ENCODE results near the gene REEP3.

The REEP3 gene

DNA sequence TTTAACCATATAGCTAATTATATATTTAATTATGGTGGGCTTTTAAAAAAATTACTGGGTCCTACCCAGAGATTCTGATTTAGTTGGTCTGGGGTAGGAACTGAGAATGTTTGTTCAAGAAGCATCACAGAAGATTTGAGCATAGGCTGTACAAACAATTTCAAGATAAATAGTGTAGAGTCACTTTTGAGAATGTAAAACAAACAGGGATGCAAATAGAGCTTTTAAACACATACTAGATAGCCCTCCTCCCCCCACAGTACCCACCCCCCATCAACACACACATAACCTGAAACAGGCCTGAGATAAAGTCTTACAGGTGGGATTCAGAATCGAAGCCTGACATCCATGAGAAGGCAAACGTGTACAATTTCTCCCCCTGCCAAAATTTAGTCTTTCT lies 15.6 kb upstream of the REEP3 start:
- DNase-seq, result no peak

DNA sequence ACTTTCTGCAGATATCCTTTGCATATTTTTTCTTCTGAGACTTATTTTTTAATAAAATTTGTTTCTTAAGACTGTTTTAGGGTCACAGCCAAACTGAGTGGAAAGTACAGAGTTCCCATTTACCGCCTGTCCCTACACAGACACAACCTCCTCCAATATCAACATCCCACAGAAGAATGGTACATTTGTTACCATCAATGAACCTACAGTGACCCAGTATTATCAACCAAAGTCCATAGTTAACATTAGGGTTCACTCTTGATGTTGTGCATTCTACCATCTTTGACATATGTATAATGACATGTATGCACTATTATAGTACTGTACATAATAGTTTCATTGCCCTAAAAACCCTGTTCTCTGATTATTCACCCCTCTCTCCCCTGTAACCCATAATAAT lies 14.6 kb upstream of the REEP3 start:
- DNase-seq, result no peak

DNA sequence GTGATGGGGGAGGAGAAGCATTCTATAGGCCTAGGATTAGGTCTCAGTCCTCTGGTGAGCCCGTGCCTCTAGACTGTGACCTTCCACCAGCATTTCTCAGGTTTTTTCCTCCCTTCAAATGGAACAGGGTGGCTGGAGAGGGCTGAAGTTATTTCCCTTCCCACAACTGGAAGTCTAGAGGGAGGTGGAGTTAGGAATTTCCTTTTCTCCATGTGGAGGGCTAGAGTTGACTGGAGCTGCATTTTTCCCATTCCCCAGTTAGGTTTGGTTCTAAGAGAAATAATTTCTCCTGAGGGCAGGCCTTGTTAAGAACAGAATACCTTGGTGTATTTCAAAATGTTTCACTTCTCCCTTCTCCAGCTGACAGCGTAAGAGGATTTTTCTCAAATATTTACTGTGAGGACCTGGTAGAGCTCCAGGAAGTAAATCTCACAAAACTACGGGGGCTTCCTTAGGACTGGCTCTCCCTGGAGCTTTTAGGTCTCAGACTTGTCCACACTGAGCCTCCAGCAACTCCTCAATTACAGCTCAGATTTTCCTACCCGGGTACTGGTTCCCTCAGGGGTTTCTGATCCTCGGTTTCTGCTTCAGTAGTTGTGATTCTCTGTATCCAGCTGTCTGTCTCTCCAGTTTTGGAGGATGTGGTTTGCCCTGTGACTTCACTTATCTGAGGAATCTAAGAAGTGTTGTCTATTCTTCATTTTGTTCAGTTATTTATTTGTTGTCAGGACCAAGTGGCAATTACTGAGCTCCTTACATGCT lies 6.0 kb upstream of the REEP3 start:
- DNase-seq, result no peak

DNA sequence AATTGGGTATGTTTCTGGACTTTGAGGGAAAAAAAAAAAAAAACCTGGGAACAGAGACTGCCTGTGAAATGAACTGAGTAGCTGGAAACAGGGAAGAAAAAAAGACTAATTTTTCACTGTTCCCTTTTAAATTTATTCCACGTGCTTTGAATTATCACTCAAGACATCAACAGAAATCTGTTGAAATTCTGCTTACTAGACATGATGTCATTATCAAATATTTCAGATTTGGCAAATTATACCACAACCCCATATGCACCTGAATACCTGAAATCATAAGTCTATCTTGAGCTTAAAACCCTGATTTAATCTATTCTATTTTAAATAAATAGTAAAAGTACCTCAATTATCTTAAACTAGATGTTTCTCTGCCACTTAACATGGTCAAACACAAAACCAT lies 5.0 kb upstream of the REEP3 start:
- no peak for DNase-seq

DNA sequence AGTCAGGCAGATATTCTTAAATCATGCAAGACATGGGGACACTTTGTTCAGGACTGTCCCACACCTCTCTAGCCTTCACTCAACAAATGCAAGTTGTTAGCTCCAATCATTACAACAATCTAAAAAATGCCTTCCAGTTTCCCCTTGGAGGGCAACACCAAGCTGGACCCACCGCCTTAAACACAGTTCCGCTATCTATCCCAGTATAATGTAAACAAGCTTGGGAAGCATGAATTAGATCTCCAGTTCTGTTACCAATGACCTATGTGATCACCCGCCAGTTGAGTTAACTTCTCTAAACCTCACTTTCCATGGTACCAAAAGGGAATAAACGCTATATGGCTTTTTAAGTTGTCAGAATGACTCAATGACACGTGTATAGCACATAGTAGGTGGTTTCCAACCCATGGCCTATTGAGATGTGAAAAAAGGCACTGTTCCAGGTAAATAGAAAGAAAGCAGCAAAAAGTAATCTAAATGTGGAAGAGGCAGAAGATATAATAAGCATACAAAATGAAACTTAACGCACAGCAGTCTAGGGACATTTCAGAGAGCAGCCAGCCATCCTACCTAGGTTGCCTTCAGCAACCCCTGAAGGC lies 2.4 kb upstream of the REEP3 start:
- no peak for DNase-seq

DNA sequence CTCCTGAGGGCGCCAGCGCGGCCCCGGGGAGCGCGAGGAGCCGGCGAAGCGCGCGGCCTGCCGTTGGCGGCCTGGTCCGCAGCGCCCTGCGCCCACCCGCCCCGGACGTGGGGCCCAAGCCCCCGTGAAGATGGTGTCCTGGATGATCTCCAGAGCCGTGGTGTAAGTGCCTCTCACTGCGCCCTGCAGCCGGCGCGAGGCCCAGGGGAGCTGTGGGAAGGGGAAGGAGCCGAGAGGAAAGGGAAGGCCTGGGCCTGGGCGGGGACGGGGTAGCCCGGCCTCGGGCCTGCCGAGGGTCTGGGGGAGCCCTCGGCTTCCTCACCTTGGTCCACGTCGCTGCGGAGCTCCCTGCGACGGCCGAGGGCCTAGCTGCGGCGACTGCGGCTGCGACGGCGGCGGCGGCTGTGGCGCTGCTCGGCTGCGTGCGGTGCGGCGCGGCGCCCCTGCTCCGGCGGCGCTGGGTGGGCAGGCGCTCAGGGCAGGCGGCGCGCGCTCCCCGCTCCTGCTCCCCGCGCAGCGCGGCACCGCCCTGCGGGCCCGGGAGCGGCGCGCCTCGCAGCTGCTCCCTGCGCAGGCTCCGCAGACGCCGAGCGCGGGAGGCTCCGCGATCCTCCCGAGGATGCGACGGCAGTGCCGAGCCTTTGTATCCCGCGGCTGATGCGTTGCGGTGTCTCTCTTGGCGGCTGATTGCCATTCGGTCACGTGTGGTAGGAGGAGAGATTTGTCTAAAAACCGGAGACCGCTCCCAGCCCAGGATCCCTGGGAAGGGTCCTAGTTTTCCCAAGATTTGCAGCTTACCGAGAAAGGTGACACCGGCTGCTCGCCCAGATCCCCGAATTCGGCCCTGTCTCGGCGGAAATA lies 445 bp downstream of the REEP3 start:
- peak in 53 of 56 donors; percentile 33 to 85 (median 74) for DNase-seq

DNA sequence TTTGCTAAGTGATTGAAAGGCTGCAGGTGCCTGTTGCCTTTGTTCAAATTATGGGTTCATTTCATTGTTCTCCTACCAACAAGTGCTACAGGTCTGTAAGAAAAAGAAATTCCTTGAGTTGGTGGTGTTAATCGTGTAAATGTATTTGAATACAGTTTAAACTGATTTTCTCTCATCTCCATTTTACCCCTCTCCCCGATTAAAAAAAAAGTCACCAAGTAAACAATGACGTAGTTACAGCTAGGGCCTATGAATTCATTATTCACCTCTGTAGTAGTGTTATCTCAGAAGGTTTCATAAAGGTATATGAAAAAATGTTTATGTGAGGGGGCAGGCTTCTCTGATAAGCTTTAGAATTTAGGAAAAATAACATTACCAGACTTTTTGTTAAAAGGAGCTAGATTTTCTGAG lies 1.1 kb downstream of the REEP3 start:
- no peak for DNase-seq

DNA sequence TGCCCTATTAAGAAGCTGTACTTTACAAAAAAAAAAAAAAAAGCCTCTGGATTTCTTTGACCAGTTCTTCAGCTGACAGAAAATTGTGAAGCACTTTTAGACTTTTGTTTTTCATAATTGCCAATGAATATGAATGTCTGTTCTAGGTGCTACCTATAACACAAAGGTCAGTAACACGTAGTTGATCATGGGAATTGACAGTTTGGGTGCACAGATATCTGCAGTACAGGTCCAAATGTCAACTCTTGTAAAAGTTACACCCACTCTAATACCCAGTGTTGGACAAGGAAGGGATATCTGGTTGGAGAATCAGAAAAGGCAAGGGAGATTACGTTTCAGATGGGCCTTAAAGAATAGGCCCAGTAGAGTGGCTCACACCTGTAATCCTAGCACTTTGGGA lies 1.8 kb downstream of the REEP3 start:
- no peak for DNase-seq

DNA sequence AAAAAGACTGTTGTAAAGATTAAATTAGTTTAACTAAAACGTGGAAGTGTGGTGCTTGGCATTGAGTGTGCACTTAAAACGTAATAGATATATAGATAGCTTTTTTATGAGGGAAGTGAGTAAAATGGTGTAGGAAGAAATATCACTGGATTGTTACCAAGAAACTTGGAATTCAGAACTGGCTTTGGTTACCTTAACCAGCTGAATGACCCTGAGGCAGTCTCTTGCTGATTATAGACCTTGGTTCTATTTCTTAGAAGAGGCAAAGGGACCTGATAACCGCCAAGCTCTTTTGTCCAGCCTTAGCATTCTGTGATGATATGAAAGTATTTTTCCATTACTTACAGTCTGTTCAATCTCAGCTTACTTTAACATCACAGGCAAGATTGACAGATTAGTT lies 3.8 kb downstream of the REEP3 start:
- no peak for DNase-seq

DNA sequence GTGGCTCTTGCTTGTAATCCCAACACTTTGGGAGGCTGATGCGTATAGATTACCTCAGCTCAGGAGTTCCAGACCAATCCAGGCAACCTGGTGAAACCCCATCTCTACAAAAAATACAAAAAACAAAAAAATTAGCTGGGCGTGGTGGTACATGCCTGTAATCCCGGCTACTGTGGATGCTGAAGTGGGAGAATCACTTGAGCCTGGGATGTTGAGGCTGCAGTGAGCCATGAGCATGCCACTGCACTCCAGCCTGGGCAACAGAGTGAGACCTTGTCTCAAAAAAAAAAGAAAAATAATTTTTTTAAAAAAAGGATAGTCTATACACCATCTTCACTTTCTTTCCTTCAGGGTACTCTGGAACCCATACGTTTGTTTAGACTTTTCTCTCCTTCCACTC lies 6.2 kb downstream of the REEP3 start:
- no peak for DNase-seq

DNA sequence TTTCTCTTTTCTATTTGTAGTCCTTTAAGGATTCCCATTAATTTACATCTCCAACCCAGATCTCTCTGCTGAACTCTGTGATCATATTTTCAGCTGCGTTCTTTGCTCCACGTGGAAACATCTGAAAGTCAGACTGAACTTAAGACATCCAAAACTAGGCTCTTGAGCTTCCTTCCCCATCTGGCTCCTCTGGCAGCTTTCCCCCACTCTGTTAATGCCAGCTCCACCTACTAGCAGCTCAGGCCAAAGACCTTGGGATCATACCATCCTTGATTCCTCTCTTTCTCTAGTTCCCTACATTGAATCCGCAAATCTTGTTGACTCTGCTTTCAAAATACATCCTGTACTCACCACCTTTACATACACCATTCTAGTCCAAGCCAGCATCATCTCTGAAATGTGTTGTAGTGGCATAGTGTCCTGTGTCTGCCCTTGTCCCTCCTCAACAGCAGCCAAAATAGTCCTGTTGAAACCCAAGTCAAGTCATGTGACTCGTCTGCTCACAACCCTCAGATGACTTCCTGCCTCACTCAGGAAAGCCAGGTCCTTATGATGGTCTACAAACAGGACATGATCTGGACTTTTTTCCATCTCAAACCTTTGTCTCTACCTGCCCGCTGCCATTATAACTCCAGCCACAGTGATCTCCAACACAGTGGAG lies 7.0 kb downstream of the REEP3 start:
- no peak for DNase-seq

DNA sequence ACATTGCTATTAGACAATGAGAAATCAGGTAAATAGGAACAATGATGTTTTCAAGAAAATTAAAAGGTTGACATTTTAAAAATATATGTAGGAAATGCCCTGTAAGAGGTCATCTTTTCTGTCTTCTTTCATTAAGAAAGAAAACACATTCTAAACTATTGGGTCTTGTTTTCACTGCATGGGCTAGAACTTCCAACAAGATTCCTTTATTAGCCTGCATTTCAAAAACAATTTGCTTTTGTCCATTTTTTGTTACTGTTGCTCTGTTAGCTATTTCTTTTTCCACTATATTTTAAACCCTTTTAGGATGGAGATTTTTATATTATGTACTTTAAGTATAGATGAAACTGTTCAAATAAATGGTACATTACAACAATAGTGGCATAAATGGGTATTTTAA lies 9.2 kb downstream of the REEP3 start:
- DNase-seq, result no peak

DNA sequence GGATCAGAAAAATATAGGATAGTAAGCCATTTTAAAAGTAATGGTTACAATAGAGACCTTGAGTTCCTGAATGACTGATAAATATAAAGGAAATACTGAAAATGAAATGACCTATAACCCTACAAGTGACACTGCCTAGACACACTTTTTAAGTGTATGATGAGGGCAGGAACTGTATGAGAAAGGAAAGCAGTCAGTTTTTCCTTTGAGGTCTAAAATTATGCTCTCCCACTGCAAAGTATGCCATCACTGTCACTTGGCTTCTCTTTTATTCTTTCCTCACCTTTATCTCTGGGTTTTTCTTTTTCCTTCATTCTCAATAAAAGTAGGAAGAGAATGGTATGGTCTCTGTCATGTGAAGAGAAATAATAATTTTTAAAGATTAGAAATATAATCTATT lies 13.5 kb downstream of the REEP3 start:
- DNase-seq, result no peak

DNA sequence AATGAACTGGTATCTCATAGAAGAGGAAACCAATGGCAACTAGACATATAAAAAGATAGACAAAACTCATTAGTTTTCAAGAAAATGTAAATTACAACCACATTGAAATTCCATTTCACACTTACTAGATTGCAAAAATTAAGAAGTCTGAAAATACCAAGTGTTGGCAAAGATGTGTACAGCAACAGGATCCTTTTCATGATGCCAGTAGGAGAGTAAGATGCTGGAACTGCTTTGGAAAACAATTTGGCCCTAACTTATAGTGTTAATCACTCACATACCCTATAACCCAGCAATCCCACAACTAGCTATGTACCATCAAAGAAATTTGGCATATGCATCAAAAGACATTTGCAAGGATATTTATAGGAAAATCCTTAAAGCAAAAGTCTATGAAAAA lies 15.5 kb downstream of the REEP3 start:
- no peak for DNase-seq

DNA sequence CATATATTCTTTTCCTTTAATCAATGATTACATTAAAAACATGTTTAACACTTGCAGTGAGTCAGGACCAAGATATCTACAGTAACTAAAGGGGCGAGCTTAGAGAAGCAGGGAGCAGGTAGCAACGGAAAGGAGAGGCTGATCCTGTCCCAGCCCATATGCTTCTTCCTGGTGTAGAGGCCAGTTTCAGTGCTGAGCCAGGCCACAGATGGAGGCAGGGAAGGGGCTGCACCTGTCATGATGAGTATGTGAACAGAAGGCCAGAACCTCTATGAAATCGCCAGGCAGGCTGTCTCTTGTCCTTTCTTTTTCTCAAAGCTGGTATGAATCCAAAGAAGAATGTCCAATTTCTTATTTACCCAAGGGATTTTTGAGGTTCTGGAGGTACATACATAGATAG lies 16.3 kb downstream of the REEP3 start:
- no peak for DNase-seq

DNA sequence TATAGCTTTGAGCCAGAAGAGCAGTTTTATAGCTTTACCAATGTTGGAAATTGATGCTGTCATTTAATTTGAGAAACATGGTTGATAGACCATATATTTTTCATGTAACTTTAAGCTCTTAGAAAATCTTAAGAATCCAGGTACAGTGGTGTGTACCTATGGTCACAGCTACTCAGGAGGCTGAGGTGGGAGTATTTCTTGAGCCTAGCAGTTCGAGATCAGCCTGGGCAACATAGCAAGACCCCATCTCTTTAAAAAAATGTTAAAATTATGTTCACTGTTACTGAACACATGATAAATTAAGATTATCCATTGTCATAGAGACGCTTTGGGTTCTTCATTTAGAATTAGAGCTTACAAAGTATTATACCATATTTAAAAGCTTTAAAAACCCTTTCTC lies 18.2 kb downstream of the REEP3 start:
- no peak for DNase-seq

DNA sequence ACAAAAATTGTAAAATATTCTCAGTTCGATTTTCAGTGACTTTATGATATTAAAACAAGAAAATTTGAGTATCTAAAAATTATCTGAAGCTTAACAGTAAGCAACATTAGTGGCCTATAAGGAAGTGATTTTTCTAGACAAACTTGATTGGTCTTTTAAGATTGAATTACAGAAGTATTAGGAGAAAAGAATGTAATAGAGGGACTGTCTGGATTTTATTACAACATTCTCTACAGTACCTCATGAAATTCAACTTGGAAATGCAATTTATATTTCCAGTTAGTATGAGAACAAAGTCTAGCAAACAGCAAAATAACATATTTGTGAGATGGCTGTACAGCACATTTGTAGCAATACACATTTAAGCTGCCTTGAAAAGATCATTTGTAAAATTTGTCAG lies 18.8 kb downstream of the REEP3 start:
- DNase-seq, result no peak

DNA sequence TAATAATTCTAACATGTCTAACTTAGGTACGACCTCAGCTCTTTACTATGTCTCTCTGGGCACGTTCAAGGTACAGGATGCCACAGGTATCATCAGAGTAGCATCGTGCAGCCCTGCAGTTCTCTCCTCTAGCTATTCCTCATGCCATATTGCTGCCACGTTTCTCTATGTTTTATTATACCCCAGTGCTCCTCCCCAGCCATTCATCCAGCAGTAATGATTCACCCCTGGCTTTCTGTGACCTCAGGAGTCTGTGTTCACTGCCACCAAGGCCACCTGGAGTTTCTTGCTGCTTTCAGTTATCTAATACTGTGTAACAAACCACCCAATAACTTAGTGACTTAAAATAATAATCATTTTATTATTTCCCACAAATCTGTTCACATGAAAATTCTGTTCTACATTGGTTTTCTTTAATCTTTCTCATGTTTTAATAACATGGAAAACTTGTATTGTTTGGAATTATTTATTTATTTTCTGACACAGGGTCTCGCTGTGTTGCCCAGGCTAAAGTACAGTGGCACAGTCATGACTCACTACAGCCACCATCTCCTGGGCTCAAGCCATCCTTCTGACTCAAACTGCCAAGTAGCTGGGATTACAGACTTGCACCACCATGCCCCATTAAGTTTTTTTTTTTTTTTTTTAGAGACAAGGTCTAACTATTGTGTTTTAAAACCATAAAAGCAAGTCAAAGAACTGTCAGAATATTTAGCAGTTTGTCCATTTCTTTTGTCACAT lies 21.8 kb downstream of the REEP3 start:
- peak in 1 of 56 donors; percentile 28 for DNase-seq

DNA sequence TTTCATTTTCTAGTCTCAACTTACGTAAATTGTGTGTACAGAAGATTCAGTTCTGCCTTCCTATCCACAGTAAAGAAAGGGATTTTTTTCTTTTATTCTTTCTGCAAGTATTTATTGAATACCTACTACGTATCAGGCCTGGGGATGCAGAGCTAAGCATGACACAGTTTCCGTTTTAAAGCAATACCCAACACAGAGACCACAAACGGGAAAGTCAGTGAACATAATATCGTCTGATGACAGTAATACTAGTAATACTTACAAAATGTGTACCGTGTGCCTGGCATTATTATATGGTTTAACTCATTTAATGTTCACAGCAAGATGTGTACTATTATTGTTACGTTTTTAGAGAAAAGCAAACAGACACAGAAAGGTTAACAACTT lies 22.4 kb downstream of the REEP3 start:
- DNase-seq, result no peak

DNA sequence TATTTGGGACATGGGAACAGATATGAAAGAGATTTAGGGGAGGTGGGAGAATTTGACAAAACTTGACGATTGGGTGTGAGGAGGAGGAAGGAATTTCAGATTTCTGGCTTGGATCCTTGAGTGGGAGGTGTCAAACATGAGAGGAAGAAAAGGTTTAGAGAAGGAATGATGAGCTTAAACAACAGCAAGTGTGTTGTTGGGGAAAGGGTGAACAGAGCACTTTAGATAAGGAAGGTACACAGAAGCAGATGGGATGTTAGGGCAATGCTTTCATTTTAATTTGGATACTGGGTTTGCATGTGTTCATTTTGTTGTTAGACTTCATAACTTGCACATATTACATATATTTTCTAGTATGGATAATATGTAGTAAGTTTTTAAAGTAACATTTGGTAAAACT lies 23.2 kb downstream of the REEP3 start:
- no peak for DNase-seq
